Activated CD4-positive, alpha-beta T cell treated with anti-CD3 and anti-CD28 coated beads for 4 hours (primary cell): ENCODE measurements around the gene NPAS1.
A peak's percentile ranks its signal among the peaks of the same experiment; 100 is the strongest.
"Not testable (repeated sequence)": the region's sequence is repeated elsewhere in the genome, so short reads cannot be mapped to it uniquely, and the experiment has no call there.

Experiments
- DNase-seq, 2 donors: peaks; one replicate each; pipeline ENCODE4 v3.0.0-alpha.2; 2020

Gene NPAS1

GRCh38 chr19:46992699-46993535 lies 26.7 kb upstream of the NPAS1 start:
- no peak for DNase-seq

GRCh38 chr19:46993622-46994021 lies 26.0 kb upstream of the NPAS1 start:
- DNase-seq, result no peak

GRCh38 chr19:46994141-46994686 lies 25.4 kb upstream of the NPAS1 start:
- DNase-seq, result no peak

- DNase-seq, result no peak
These were observed 24.1 kb upstream of the NPAS1 start for GRCh38 chr19:46995492-46995891.

GRCh38 chr19:46998445-46999125 lies 21.1 kb upstream of the NPAS1 start:
- DNase-seq, result no peak

GRCh38 chr19:46999377-46999776 lies 20.3 kb upstream of the NPAS1 start:
- no peak for DNase-seq

GRCh38 chr19:46999878-47000277 lies 19.8 kb upstream of the NPAS1 start:
- no peak for DNase-seq

GRCh38 chr19:47000373-47000772 lies 19.3 kb upstream of the NPAS1 start:
- no peak for DNase-seq

GRCh38 chr19:47001584-47001983 lies 18.1 kb upstream of the NPAS1 start:
- no peak for DNase-seq

- DNase-seq, result no peak
These were observed 17.4 kb upstream of the NPAS1 start for GRCh38 chr19:47002106-47002766.

GRCh38 chr19:47002853-47003610 lies 16.6 kb upstream of the NPAS1 start:
- no peak for DNase-seq

- no peak for DNase-seq
These were observed 15.8 kb upstream of the NPAS1 start for GRCh38 chr19:47003611-47004465.

GRCh38 chr19:47005164-47005641 lies 14.4 kb upstream of the NPAS1 start:
- no peak for DNase-seq

- DNase-seq, result no peak
These were observed 13.8 kb upstream of the NPAS1 start for GRCh38 chr19:47005873-47006272.

- no peak for DNase-seq
These were observed 13.1 kb upstream of the NPAS1 start for GRCh38 chr19:47006496-47006895.

- not testable (repeated sequence) for DNase-seq
These were observed 9.1 kb upstream of the NPAS1 start for GRCh38 chr19:47010549-47010948.

- DNase-seq, result no peak
These were observed 7.0 kb upstream of the NPAS1 start for GRCh38 chr19:47012617-47013016.

- DNase-seq, result peak; percentile 53 to 63
These were observed 6.6 kb upstream of the NPAS1 start for GRCh38 chr19:47013041-47013517.

- no peak for DNase-seq
These were observed 714 bp upstream of the NPAS1 start for GRCh38 chr19:47018923-47019322.

GRCh38 chr19:47020132-47020805 lies 632 bp downstream of the NPAS1 start:
- no peak for DNase-seq

- DNase-seq, result no peak
These were observed 1.4 kb downstream of the NPAS1 start for GRCh38 chr19:47020992-47021496.
